HG03196 (cell line): ENCODE measurements around the gene SLC25A40.
"Not testable (repeated sequence)": the region's sequence is repeated elsewhere in the genome, so short reads cannot be mapped to it uniquely, and the experiment has no call there.

Experiments used
- ATAC-seq: cut with Tn5 transposase; IDR thresholded peaks from one replicate; pipeline ENCODE4 v1.9.1; 2021; ENCODE audit not compliant: unreplicated experiment

Gene SLC25A40

GRCh38 chr7:87876040-87876868, at the start of gene SLC25A40, which contains the start of gene DBF4:
Gene SLC25A40 (minus strand): TSS chr7:87876360. CDS start chr7:87858727, 17,633 bp downstream.
Gene DBF4 (plus strand): TSS chr7:87876493. CDS start chr7:87876733, 240 bp downstream.
- peak; percentile 89 for ATAC-seq

- not testable (repeated sequence) for ATAC-seq
Observed at GRCh38 chr7:87922759-87923395, 46.7 kb upstream of the SLC25A40 start.

GRCh38 chr7:87920578-87920977, 44.4 kb upstream of the SLC25A40 start:
- ATAC-seq: no peak

GRCh38 chr7:87919875-87920274, 43.7 kb upstream of the SLC25A40 start:
- no peak for ATAC-seq

GRCh38 chr7:87918740-87919139, 42.6 kb upstream of the SLC25A40 start:
- ATAC-seq: no peak

- ATAC-seq: no peak
Observed at GRCh38 chr7:87912121-87912520, 36.0 kb upstream of the SLC25A40 start.

GRCh38 chr7:87908814-87909213, 32.7 kb upstream of the SLC25A40 start:
- ATAC-seq: not testable (repeated sequence)

GRCh38 chr7:87907136-87907906, 31.2 kb upstream of the SLC25A40 start:
- ATAC-seq: not testable (repeated sequence)

- no peak for ATAC-seq
Observed at GRCh38 chr7:87899255-87899654, 23.1 kb upstream of the SLC25A40 start.

- ATAC-seq: no peak
Observed at GRCh38 chr7:87895363-87895762, 19.2 kb upstream of the SLC25A40 start.

- ATAC-seq: no peak
Observed at GRCh38 chr7:87886875-87887274, 10.7 kb upstream of the SLC25A40 start.

- ATAC-seq: no peak
Observed at GRCh38 chr7:87885018-87885417, 8.9 kb upstream of the SLC25A40 start.

GRCh38 chr7:87882151-87882937, 6.2 kb upstream of the SLC25A40 start:
- ATAC-seq: no peak

- no peak for ATAC-seq
Observed at GRCh38 chr7:87878208-87878735, 2.1 kb upstream of the SLC25A40 start.

- ATAC-seq: no peak
Observed at GRCh38 chr7:87877366-87878040, 1.3 kb upstream of the SLC25A40 start.

GRCh38 chr7:87876869-87877234, 692 bp upstream of the SLC25A40 start:
- no peak for ATAC-seq

- peak; percentile 19 for ATAC-seq
Observed at GRCh38 chr7:87875151-87876039, 765 bp downstream of the SLC25A40 start.

- ATAC-seq: no peak
Observed at GRCh38 chr7:87874066-87874465, 2.1 kb downstream of the SLC25A40 start.

- ATAC-seq: not testable (repeated sequence)
Observed at GRCh38 chr7:87873328-87873727, 2.8 kb downstream of the SLC25A40 start.
